ENCODE results near the gene AGBL2.
"Not testable (repeated sequence)": the region's sequence is repeated elsewhere in the genome, so short reads cannot be mapped to it uniquely, and the experiment has no call there.

AGBL2 gene, protein sequence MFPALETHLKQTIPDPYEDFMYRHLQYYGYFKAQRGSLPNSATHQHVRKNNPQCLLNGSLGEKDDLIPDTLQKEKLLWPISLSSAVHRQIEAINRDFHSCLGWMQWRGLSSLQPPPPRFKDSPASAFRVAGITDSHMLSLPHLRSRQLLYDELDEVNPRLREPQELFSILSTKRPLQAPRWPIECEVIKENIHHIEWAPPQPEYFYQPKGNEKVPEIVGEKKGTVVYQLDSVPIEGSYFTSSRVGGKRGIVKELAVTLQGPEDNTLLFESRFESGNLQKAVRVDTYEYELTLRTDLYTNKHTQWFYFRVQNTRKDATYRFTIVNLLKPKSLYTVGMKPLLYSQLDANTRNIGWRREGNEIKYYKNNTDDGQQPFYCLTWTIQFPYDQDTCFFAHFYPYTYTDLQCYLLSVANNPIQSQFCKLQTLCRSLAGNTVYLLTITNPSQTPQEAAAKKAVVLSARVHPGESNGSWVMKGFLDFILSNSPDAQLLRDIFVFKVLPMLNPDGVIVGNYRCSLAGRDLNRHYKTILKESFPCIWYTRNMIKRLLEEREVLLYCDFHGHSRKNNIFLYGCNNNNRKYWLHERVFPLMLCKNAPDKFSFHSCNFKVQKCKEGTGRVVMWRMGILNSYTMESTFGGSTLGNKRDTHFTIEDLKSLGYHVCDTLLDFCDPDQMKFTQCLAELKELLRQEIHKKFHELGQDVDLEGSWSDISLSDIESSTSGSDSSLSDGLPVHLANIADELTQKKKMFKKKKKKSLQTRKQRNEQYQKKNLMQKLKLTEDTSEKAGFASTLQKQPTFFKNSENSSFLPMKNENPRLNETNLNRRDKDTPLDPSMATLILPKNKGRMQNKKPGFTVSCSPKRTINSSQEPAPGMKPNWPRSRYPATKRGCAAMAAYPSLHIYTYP

DNA sequence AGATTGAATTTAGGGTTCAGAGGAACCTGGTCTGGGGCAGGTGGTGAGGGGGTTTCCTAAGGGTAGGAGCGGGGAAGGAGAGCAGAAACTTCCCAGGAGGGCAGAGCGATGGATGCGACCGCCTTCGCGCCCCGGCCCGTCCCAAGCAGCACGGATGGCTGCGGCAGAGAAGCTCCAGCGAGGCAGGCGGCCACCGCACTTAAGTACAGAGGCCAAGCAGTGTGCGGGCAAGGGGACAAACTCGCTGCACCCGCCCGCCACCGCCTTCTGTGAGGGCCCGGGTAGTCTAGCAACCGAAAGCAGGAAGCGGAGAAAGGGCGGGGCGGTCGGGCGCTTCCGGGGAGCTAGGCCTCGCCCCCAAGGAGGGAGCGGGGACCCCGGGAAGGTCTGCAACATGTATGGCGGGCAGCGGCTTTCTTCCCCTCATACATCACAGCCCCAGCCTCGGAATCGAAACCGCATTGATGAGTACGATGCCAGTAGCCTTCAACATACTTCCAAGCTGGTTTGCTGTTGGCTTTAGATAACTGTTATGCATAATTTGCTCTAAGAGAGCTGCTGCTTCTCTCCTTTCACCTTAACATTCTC lies at the start of gene AGBL2:
TSS of gene AGBL2 (minus strand) at position 288 of the 588 bp plus-strand sequence. CDS start 719 bp downstream, outside the sequence.
- DNase-seq (ENCODE audit: low spot score) = peak; percentile 61

DNA sequence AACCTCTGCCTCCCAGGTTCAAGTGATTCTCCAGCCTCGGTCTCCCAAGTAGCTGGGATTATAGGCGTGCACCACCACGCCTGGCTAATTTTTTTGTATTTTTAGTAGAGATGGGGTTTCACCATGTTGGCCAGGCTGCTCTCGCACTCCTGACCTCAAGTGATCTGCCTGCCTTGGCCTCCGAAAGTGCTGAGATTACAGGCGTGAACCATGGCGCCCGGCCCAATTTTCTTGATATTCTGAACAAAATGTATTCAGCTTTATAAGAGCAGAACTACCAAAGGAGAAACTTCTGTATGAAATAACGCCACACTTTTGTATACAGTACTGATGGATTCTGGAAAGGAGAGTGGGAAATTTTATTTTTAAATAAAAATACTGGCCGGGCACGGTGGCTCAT lies 44.1 kb upstream of the AGBL2 start:
- not testable (repeated sequence) for DNase-seq (ENCODE audit: low spot score)

DNA sequence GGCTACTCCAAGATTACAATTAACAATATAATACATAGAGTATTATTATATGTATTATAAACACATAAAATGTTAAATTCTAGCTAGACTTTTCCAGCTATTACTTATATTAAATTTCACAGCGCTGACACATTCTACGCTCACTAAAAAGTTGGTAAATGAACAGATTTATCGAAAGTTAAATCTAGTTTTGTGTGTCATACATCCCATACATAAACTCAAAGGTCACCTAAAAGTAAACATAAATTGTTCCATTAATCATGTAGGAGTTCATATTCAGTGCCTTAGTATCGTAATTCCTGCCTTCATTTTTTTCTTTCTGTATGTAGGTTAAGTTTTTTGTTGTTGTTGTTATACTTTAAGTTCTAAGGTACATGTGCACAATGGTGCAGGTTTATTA lies 41.0 kb upstream of the AGBL2 start:
- DNase-seq (ENCODE audit: low spot score) = no peak

DNA sequence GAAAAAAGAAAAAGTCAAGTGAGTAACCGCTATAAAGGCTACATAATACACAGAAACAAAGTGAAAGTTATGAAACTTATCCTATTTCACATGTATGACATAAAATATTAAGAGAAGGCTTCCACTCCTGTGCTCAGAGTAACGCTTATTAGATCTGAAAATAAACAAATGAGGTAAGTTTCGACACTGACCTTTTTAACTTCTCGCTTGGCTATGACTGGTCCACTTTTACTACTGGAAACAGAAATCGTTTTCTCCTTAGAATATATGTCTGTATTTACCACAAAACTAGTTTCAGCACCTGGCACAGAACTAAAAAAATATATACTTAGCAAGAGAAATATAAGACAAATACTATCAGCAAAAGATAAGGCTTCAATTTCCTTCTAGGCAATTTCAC lies 35.6 kb upstream of the AGBL2 start:
- no peak for DNase-seq (ENCODE audit: low spot score)

DNA sequence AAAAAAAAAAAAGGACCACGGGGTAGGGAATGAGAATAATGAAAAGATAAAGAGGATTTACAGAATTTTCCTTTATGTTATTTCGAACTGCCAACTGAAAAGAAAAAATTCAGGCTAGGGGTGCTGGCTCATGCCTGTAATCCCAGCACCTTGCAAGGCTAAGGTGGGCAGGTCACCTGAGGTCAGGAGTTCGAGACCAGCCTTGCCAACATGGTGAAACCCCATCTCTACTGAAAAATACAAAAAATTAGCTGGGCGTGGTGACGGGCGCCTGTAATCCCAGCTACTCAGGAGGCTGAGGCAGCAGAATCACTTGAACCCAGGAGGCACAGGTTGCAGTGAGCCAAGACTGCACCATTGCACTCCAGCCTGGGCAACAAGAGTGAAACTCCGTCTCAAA lies 27.3 kb upstream of the AGBL2 start:
- DNase-seq (ENCODE audit: low spot score) = not testable (repeated sequence)

DNA sequence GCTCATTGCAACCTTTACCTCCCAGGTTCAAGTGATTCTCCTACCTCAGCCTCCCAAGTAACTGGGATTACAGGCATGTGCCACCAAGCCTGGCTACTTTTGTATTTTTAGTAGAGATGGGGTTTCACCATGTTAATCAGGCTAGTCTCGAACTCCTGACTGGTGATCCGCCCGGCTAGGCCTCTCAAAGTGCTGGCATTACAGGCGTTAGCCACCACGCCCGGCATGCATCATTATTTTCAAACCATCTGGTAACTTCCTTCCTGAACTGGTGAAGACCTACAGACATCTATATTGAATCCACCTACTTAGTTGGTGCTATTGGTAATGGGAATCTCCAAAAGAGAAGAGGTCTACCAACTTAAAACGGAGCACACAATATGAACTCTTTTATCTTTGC lies 22.6 kb upstream of the AGBL2 start:
- DNase-seq (ENCODE audit: low spot score) = not testable (repeated sequence)

DNA sequence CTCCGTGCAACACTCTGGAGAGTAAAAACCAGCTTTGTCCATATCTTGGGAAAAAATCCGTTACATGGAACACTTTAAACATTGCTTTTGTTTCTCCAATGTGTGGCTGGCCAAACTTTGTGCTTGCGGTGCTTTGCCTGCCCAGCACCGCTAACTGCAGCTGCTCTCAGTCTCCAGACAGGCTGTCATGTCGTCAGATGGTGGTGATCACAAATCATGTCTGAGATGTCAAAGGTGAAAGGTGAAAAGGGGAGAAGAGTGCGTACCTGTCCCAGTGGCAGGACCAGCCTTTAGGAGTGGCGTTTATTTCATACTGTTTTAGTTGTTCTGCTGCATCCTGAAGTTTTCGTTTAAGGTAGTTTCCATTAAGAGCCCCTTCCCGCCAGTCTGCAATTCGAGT lies 17.1 kb upstream of the AGBL2 start:
- no peak for DNase-seq (ENCODE audit: low spot score)

DNA sequence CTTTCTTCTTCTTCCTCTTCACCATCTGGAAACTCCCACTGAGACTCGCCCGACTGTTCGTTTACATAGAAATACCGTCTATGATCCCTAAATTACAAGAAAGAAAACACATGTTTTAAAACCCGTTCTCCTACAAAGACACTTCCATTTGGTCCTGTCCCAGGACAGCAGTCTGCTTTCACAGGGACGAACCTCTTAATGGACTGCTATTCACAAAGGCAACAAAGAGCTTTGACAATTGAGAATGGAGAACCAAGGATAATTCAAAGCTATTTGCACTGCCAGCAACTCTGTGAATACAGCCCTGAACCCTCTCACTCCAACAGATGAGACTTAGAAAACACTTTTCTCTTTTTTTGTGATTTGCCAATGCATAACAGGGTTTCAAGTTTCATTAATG lies 16.3 kb upstream of the AGBL2 start:
- no peak for DNase-seq (ENCODE audit: low spot score)

DNA sequence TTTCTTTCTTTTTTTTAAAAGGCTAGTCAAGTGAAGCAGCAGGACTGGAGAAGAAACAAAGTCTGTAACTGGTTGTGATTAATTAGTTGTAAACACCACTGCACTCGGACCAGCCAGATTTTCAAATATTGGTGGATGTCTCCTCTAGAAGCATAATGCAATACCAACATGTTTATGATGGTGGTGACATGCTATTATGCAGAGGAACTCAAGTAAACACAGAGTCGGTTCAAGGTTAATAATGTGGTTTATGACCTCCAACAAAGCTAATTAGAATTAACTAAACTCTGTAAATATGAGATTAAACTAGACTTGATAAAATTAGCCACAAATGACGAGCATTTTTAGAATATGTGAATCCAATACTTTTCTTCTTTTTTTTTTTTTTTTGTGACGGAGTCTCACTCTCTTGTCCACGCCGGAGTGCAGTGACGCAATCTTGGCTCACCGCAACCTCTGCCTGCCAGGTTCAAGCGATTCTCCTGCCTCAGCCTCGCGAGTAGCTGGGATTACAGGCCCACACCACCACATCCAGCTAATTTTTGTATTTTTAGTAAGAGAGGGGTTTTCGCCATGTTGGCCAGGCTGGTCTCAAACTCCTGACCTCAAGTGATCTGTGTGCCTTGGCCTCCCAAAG lies 11.8 kb upstream of the AGBL2 start:
- no peak for DNase-seq (ENCODE audit: low spot score)

DNA sequence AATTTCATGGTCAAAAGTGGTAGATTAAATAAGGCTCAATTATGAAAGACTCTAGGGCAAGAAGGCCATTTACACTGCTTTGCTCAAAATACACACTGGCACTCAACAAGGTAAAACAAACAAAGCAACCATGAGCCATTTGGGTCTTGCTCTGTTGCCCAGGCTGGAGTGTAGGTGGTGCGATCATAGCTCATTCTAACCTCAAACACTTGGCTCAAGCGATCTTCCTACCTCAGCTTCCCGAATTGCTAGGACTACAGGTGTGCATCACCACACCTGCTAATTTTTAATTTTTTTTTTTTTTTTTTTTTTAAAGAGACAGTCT lies 10.9 kb upstream of the AGBL2 start:
- no peak for DNase-seq (ENCODE audit: low spot score)

DNA sequence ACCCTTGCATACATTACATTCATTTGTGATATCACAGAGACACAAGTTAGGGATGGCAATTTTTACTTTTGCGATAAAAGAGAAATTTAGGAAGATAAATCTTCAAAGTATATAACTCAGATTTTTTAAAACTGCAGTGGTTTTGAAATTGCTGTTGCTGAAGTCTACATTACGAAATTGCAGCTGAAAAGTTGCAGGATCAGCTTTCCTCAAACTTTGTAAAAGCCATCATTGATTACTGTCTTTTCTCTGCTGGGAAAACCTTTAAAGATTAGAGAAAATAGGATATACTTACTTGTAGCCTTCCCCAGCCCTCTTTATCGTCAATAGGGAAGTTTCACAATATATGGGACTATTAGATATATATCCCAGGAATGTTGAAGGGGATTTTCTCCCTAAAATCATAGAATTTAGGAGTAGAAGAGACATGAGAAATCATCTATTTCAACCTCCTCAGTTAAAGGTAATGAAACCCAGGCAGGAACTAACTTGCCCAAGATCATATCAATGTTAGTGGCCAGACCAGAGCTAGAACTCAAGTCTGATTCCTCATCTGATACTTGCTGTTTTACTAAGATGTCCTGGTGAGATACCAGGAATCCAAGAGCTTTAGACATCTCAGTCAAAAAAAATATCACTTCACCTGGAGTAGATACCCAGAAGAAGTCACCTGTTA lies 10.4 kb upstream of the AGBL2 start:
- DNase-seq (ENCODE audit: low spot score) = no peak

DNA sequence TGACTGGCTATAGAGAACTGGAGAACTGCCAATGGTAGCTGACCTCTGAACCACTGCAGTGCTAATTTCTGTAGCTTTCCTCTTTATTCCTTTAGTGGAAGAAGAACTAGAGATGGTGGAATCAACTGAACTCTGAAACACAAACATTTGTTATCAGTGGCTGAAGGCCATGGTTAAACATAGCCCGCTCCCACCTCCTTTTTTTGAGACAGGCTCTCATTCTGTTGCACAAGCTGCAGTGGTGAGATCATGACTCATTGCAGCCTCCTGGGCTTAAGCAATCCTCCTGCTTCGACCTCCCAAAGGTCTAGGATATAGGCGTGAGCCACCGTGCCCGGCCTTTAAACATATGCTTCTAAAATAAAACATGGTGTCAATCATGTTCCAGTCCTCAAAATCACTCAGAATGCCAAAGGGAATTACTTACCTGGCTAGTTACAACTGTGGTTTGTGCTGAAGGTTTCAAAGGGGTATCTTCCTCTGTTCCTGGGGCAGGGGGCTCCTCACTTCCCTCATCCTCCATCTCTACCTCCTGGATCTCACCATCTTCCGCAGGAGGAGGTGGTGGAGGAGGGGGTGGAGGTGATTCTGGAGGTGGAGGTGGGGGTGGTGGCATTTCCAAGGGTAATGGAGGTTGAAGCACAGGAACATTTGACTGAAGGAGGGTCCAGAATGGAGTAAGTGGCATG lies 9.0 kb upstream of the AGBL2 start:
- DNase-seq (ENCODE audit: low spot score) = peak; percentile 49

DNA sequence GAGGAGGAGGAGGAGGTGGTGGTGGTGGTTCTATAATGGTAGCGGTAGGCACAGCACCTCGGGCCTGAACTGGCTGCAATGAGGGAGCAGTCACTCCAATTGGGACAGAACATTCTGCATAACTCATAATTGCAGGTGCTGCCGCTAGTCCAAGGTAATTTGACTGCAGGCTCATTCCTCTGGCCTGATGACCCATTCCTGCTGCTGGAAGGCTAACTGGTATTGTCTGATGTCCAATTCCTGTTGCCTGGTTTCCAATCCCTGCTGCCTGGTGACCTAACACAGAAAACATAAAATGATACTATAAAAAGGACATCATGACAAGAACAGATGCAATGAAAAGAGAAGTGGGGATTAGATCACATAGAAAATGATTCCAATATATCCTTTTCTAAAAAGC lies 7.9 kb upstream of the AGBL2 start:
- DNase-seq (ENCODE audit: low spot score) = no peak

DNA sequence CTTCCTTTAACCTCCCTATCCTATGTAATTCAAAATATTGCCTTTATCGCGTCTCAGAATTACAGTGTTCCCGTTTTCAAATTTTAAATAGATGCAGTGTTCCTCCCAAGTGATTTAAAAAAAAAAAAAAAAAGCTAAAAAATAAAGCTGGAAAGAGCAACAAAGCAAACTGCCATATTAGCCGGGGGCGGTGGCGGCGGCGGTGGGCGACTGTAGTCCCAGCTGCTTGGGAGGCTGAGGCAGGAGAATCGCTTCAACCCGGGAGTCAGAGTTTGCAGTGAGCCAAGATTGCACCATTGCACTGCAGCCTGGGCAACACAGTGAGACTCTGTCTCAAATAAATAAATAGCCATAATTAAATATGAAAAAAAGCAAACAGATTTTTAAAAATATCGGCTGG lies 5.5 kb upstream of the AGBL2 start:
- DNase-seq (ENCODE audit: low spot score) = no peak

DNA sequence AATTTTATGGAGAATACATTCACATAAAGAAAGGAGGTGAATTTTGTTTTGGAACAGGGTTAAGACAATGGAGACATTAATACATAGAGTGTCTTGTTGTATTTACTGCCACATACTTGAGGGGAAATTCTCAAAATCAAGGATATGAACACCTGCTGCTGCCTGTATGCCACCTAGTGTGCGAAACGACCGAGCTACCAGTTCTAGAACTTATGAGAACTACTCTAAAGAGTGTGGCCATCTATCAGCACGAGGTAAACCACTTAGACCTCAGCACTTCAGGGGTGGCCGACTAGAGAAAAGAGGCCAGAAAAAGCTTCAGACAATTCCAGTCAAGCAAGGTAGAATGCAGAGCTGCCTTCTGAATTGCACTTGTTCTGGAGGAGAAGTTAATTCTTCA lies 1.5 kb upstream of the AGBL2 start:
- DNase-seq (ENCODE audit: low spot score) = no peak

DNA sequence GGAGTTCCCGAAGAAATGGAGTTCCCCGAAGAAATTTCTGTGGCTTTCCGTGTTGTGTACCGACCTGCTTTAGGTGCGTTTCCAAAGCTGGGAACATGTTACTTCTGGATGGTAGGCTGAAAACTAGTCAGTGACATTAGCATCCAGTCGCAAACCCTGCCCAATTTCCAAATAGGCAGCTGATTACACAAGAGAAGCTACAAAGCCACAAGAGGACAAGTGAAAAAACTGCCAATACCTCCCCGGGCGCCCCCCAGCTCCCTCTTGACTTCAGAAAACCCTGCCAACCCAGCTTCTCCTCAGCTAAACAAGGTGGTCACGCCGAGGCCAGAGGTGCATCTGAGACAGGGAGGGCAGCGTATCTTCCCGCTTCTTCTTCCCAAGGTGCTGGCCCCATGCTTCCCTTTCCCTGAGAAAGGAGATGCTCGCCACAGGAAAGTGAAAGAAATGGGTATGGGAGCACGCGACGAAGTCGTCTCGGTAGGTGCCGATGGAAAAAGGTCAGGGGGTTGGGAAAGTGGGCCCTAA lies 551 bp downstream of the AGBL2 start:
- no peak for DNase-seq (ENCODE audit: low spot score)

DNA sequence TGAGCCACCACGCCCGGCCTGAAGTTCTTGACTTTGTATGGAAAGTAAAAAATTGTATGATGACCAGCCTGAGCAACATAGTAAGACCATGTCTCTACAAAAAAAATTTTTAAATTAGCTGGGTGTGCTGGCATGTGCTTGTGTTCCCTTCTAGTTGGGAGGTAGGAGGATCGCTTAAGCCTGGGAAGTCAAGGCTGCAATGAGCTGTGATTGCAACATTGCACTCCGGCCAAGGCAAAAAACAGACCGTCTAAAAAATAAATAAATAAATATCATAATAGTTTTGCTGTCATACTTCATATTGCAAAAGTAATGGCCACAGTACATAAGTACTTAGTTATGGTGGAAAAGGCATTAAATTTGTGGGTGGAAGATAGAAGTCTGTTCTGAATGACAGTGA lies 3.4 kb downstream of the AGBL2 start:
- DNase-seq (ENCODE audit: low spot score) = no peak

DNA sequence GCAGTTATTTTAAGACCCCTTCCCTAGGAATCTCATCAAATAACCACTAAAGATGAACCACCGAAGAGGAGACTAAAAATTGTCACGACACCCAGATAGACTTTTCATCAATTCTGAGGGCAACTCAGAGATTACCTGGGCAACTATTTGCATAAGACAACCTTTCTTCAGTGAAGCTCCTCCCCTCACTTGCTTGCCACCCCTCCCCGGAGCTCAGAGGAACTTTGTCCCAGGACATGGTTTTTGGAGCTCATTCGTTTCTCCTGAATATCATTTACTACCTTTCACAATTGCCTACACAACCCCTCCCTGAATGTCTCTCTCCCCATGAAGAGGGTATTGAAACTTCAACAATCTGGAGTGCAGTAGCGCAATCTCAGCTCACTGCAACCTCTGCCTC lies 3.9 kb downstream of the AGBL2 start:
- no peak for DNase-seq (ENCODE audit: low spot score)

DNA sequence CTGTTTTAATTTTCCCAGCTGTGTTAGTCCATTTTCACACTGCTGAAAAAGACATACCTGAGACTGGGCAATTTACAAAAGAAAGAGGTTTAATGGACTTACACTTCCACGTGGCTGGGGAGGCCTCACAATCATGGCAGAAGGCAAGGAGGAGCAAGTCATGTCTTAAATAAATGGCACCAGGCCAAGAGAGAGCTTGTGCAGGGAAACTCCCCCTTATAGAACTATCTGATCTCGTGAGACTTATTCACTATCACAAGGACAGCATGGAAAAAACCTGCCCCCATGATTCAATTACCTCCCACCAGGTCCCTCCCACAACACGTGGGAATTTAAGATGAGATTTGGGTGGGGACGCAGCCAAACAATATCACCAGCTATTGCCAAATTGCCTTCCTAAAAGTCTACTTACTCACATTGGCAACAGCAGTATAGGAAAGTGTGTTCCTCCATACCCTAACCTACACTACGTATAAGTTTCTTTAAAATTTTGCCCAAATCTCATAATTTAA lies 7.8 kb downstream of the AGBL2 start:
- DNase-seq (ENCODE audit: low spot score) = not testable (repeated sequence)

DNA sequence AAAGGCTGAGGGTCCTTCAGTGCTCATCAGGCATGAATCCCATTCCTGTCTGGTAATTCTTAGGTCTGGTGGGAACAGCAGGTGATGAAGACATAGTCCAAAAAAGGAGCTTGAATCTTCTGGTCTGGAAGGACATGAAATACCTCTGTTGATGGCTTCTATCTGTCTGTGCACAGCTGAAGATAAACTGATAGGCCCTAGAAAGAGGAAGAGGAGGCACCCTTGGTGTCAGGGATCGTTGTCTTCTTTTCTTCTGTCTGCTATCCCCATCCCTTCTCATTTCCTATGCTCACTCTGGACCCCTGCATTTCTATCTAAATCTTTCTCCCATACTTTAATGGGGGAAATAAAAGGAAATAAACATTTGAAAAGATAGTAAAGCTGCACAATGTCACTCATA lies 9.4 kb downstream of the AGBL2 start:
- DNase-seq (ENCODE audit: low spot score) = no peak

DNA sequence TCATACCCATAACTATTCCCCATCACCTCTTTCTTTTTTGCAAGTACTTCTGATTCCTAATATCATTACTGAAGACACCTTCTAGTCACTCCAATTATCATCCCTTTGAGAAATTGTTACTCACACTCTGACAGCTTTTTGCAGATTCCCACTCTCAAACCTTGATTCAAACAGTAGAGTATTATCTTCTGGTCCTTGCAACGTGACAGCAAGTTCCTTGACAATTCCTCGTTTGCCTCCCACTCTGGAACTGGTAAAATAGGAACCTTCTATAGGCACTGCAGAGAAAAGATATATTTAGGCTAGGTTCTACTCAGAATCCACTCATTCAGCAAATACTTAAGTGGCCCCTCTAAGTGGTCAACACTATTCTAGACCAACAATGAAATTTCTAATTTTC lies 23.2 kb downstream of the AGBL2 start:
- no peak for DNase-seq (ENCODE audit: low spot score)

Measured in HuH-7.5 (cell line).